ENCODE results near the gene PAK1. TPM values are rescaled to one million over a fixed set of nuclear protein-coding genes. Genes with fewer than 3 reads are reported as not detected.

Gene PAK1
- total and polyA plus RNA-seq, 2 donors (not counting 3 experiments of a cell fraction or from before 2014, with no cell fraction given): 5.6 to 12.9 TPM

DNA sequence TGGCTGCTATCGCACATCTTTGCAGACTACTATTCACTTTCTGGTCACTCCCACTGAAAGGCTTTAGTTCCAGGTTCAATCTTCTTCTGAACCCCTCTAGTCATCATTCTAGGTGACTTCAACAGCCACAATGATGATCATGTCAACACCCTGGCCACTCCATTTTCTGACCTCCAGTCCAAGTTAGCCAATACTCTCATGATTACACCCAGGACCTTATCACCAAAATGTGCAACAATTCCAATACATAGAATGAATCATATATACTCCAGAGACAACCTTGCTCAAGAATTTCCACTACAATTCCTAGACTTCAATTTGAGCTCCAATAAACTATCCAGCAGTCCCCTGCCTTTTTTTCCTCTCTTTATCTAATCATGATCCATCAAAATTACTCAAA, 70.7 kb downstream of the PAK1 start:
- ChIA-PET POLR2A (no interaction called here), CTCF (interaction anchor here (0.9 to 1.4 kb wide), 2 partner anchors 9 to 145 kb away, joined by 3 to 4 read pairs; no protein-coding TSS in a partner anchor)
- FAIRE-seq (no peak), DNase-seq (ENCODE audit: low read depth, low spot score) (no peak)
- Histone ChIP-seq H3K79me2 (ENCODE audit: control insufficient read depth, insufficient read depth, low read length) (no peaks in the 10 kb centered on the region), H3K9ac (replicated peaks; ENCODE audit: extremely low read depth, insufficient read depth, low read length) (no peak overlapping the region), H4K20me1 (replicated peaks; ENCODE audit: control insufficient read depth, extremely low read depth, insufficient read depth, low read length) (no peaks in the 10 kb centered on the region), H3K27ac (ENCODE audit: insufficient read depth, low read depth, low read length) (no peak overlapping the region), H3K9me1 (replicated peaks; ENCODE audit: control insufficient read depth, extremely low read depth, insufficient read depth, low read length) (no peaks in the 10 kb centered on the region), H3K27me3 (ENCODE audit: control insufficient read depth in 2 of 2, insufficient read depth in 2 of 2, low read length in 2 of 2) (no peaks in the 10 kb centered on the region), H3K9me3 (replicated peaks; ENCODE audit: control insufficient read depth, insufficient read depth, low read length) (no peaks in the 10 kb centered on the region), H2AFZ (ENCODE audit: low read depth, low read length) (no peak overlapping the region), H3K4me2 (ENCODE audit: insufficient read depth, low read length) (no peak overlapping the region), H3K4me3 (replicated peaks in 1 of 3; ENCODE audit: insufficient read depth in 1 of 3, low read depth in 1 of 3, low read length in 3 of 3) (no peak overlapping the region), H3K4me1 (ENCODE audit: control insufficient read depth, extremely low read depth, insufficient read depth, low read length) (peaks cover 25% of the 10 kb centered on the region), H3K36me3 (ENCODE audit: control insufficient read depth in 2 of 2, extremely low read depth in 1 of 2, insufficient read depth in 2 of 2, low read length in 2 of 2) (no peaks in the 10 kb centered on the region)
- intact Hi-C loops (cut with micrococcal nuclease): no loop called here
- no peak for TF ChIP-seq GATA2 (IDR thresholded peaks at IDR 0.05; ENCODE audit: insufficient read depth, insufficient read length, low read depth, low read length)
- TF ChIP-seq EZH2 (IDR thresholded peaks at IDR 0.05; ENCODE audit: borderline replicate concordance, low read depth, low read length, severe bottlenecking): no peak
- TF ChIP-seq JUN (IDR thresholded peaks at IDR 0.05; ENCODE audit: borderline replicate concordance, insufficient read depth, insufficient read length, low read depth): no peak
- TF ChIP-seq POLR2AphosphoS5 (IDR thresholded peaks at IDR 0.05; ENCODE audit: insufficient read depth, low read depth, low read length): no peak
- TF ChIP-seq POLR2A (IDR thresholded peaks at IDR 0.05; ENCODE audit: low read depth, low read length): no peak
- TF ChIP-seq, protein P1, sequence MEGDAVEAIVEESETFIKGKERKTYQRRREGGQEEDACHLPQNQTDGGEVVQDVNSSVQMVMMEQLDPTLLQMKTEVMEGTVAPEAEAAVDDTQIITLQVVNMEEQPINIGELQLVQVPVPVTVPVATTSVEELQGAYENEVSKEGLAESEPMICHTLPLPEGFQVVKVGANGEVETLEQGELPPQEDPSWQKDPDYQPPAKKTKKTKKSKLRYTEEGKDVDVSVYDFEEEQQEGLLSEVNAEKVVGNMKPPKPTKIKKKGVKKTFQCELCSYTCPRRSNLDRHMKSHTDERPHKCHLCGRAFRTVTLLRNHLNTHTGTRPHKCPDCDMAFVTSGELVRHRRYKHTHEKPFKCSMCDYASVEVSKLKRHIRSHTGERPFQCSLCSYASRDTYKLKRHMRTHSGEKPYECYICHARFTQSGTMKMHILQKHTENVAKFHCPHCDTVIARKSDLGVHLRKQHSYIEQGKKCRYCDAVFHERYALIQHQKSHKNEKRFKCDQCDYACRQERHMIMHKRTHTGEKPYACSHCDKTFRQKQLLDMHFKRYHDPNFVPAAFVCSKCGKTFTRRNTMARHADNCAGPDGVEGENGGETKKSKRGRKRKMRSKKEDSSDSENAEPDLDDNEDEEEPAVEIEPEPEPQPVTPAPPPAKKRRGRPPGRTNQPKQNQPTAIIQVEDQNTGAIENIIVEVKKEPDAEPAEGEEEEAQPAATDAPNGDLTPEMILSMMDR (IDR thresholded peaks at IDR 0.05; ENCODE audit: extremely low read depth in 1 of 2, insufficient read depth in 1 of 2, low read depth in 1 of 2, low read length in 2 of 2): no peak
- no peak for TF ChIP-seq MYC (IDR thresholded peaks at IDR 0.05; ENCODE audit: low read depth, low read length)
- TF ChIP-seq FOS (IDR thresholded peaks at IDR 0.05; ENCODE audit: borderline replicate concordance, insufficient read depth, low read length): no peak
- TF ChIP-seq, protein P2, sequence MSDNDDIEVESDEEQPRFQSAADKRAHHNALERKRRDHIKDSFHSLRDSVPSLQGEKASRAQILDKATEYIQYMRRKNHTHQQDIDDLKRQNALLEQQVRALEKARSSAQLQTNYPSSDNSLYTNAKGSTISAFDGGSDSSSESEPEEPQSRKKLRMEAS (IDR thresholded peaks at IDR 0.05; ENCODE audit: insufficient read depth, insufficient read length): no peak
- dilution Hi-C loops (cut with MboI; ENCODE audit: extremely low pct_ligation_motif_present, low sequenced_read_pairs): no loop called here
- BruUV-seq (replicated peaks): no TSS peak

Measured in endothelial cell of umbilical vein (primary cell).